HepG2 (cell line): ENCODE measurements around the gene FSD1. TPM values are rescaled to one million over a fixed set of nuclear protein-coding genes. Genes with fewer than 3 reads are reported as not detected.

ENCODE experiments used
- ATAC-seq: fragments of 200-7000 bp; cut with Tn5 transposase; 3 replicates; pipeline ENCODE4 v1.9.1; 2020; ENCODE audit warnings: mild to moderate bottlenecking, moderate library complexity
- BruUV-seq: library from RNA; stranded (reverse); fragments of 400-500 nt; replicated peaks from 2 replicates; lab custom pipeline; 2021; lab: Mats Ljungman, UMichigan
- CTCF ChIA-PET: fragments of 300-600 bp; formaldehyde crosslinking; extraction: SDS; loops from one replicate; lab custom pipeline; 2021; ENCODE audit warnings: low total read pairs, inconsistent platforms, low intra/inter-chr PET ratio; lab: Yijun Ruan, JAX
- POLR2A ChIA-PET: fragments of 350-600 bp; sonication (Branson Sonifier 250); formaldehyde crosslinking; loops from one replicate; lab custom pipeline; 2020; ENCODE audit warnings: antibody characterized with exemption, inconsistent platforms; lab: Yijun Ruan, JAX
- DNase-seq: peaks from one replicate; pipeline ENCODE4 v3.0.0-alpha.2; 2015; ENCODE audit warnings: low spot score
- FAIRE-seq: peaks from 3 replicates; lab custom pipeline; 2011; peaks lifted over from hg19 to GRCh38; lab: Jason Lieb, UNC
- H2AFZ ChIP-seq: one replicate; pipeline ENCODE4 v1.6.1; 2011; ENCODE audit warnings: low read length, inconsistent platforms
- H3K27ac ChIP-seq: fragments of 300-600 bp; 3 replicates; pipeline ENCODE4 v1.8.0; 2011; ENCODE audit warnings: mixed run types, mild to moderate bottlenecking, mixed read lengths, low read length, inconsistent platforms; ENCODE audit not compliant: insufficient read depth; ENCODE audit errors: extremely low read length
- H3K27me3 ChIP-seq, 2 experiments: fragments of 200-600 bp in 1 of 2; 2 replicates in 1 of 2; 3 replicates in 1 of 2; pipeline versions ENCODE4 v1.6.0 to v1.8.0; 2011; ENCODE audit warnings: low read length in 2 of 2, mild to moderate bottlenecking in 2 of 2, moderate library complexity in 2 of 2, inconsistent platforms in 1 of 2; ENCODE audit not compliant: insufficient read depth in 2 of 2, control insufficient read depth in 1 of 2
- H3K36me3 ChIP-seq, 2 experiments: fragments of 200-600 bp in 1 of 2; replicated peaks in 1 of 2; 2 replicates in 1 of 2; 3 replicates in 1 of 2; pipeline versions ENCODE4 v1.5.1 to v1.8.0; 2011; ENCODE audit warnings: low read length in 2 of 2, inconsistent platforms in 1 of 2; ENCODE audit not compliant: insufficient read depth in 2 of 2, control insufficient read depth in 1 of 2
- H3K4me1 ChIP-seq: 2 replicates; pipeline ENCODE4 v1.5.1; 2012; ENCODE audit warnings: low read length, inconsistent platforms; ENCODE audit not compliant: insufficient read depth
- H3K4me2 ChIP-seq: 2 replicates; pipeline ENCODE4 v1.6.0; 2011; ENCODE audit warnings: low read depth, low read length, inconsistent platforms
- H3K4me3 ChIP-seq, 3 experiments: fragments of 200-600 bp in 1 of 3; sonication (generic), shearing (Covaris generic) in 1 of 3; replicated peaks in 1 of 3; 2 replicates each; pipeline ENCODE4 v1.5.1; 2011 to 2016; ENCODE audit warnings: low read length in 3 of 3, inconsistent platforms in 2 of 3, low read depth in 2 of 3, mild to moderate bottlenecking in 2 of 3, control low read depth in 1 of 3, mixed read lengths in 1 of 3; ENCODE audit not compliant: insufficient read depth in 1 of 3
- H3K79me2 ChIP-seq: one replicate; pipeline ENCODE4 v1.6.1; 2011; ENCODE audit warnings: low read length, inconsistent platforms; ENCODE audit not compliant: insufficient read depth
- H3K9ac ChIP-seq: 2 replicates; pipeline ENCODE4 v1.6.0; 2011; ENCODE audit warnings: mild to moderate bottlenecking, low read depth, low read length, inconsistent platforms; ENCODE audit not compliant: insufficient read depth
- H3K9me3 ChIP-seq: 2 replicates; pipeline ENCODE4 v1.5.1; 2012; ENCODE audit warnings: mild to moderate bottlenecking, low read length
- H4K20me1 ChIP-seq: 2 replicates; pipeline ENCODE4 v1.6.0; 2011; ENCODE audit warnings: inconsistent platforms, mild to moderate bottlenecking, low read length, moderate library complexity; ENCODE audit not compliant: insufficient read depth
- STAT5B ChIP-seq: sonication (generic); formaldehyde crosslinking; IDR thresholded peaks from 2 replicates; pipeline ENCODE4 v1.4.0; 2020; ENCODE audit warnings: missing genetic modification reagents
- ZKSCAN5 ChIP-seq: sonication (generic); formaldehyde crosslinking; IDR thresholded peaks from 2 replicates; pipeline ENCODE4 v1.5.1; 2020; ENCODE audit warnings: mild to moderate bottlenecking, missing genetic modification reagents
- ZMYM3 ChIP-seq: sonication (generic); formaldehyde crosslinking; IDR thresholded peaks from 2 replicates; pipeline ENCODE4 v1.5.1; 2020; ENCODE audit warnings: mild to moderate bottlenecking, missing genetic modification reagents
- ZNF629 ChIP-seq: sonication (generic); formaldehyde crosslinking; conservative IDR thresholded peaks from 2 replicates; pipeline ENCODE4 v1.5.0; 2020; ENCODE audit warnings: missing genetic modification reagents
- ZXDC ChIP-seq: sonication (generic); formaldehyde crosslinking; IDR thresholded peaks from 2 replicates; pipeline ENCODE4 v1.5.0; 2020; ENCODE audit warnings: mild to moderate bottlenecking, missing genetic modification reagents
- WGBS: methylation state at CpG from one replicate; pipeline ENCODE4 v1.1.6; 2017; ENCODE audit warnings: low lambda C conversion rate; 5-methylcytosine and 5-hydroxymethylcytosine counted together
- in situ Hi-C: cut with HindIII; loops from 2 replicates; pipeline ENCODE4 v1.10.0; 2017; ENCODE audit warnings: low pct_unique_long_range_greater_than_20kb; ENCODE audit not compliant: extremely low pct_ligation_motif_present
- intact Hi-C: fragments of 100-400 bp; cut with micrococcal nuclease; formaldehyde crosslinking; loops from one replicate; pipeline ENCODE4 v1.10.0; 2022; ENCODE audit not compliant: unreplicated experiment
- polyA plus RNA-seq, 8 experiments: library from polyadenylated mRNA; depleted of rRNA in 3 of 8; stranded (reverse) in 7 of 8; unstranded in 1 of 8; fragments of >200 nt; fragmentation: Illumina TruSeq in 4 of 8; extraction: Trizol in 4 of 8; gene quantifications; 2 replicates each; pipeline versions ENCODE4 v1.2.1 to v1.2.3, GENCODE V29; 2011 to 2016; ENCODE audit warnings: low read depth in 4 of 8, missing spikeins in 1 of 8, mixed read lengths in 1 of 8; ENCODE audit not compliant: insufficient read depth in 1 of 8
- total RNA-seq, 5 experiments: library from RNA; depleted of rRNA; stranded (reverse); fragments of >200 nt; fragmentation: Illumina TruSeq; extraction: Trizol; gene quantifications; 2 replicates each; pipeline ENCODE4 v1.2.3, GENCODE V29; 2016; ENCODE audit warnings: low read depth in 1 of 5

FSD1 gene
- total and polyA plus RNA-seq, 2 of the 13 experiments (the other 11 are each of a cell fraction or from before 2014, with no cell fraction given): 0.29 to 0.66 TPM

GRCh38 chr19:4329858-4330257 is 25.5 kb downstream of the FSD1 start:
- CTCF ChIA-PET: no interaction called here
- FAIRE-seq: no peak
- no TSS peak for BruUV-seq

More at GRCh38 chr19:4329858-4330257, 25.5 kb downstream of the FSD1 start:
- DNase-seq (no peak), ATAC-seq (no peak)
- Histone ChIP-seq H4K20me1 (no peaks in the 10 kb centered on the region), H3K4me3 (no peak overlapping the region), H3K27me3 (no peaks in the 10 kb centered on the region), H3K27ac (no peak overlapping the region), H3K4me1 (no peaks in the 10 kb centered on the region), H2AFZ (no peak overlapping the region), H3K9ac (no peak overlapping the region), H3K4me2 (no peak overlapping the region), H3K36me3 (peaks cover 0 to 3% of the 10 kb centered on the region in 2 experiments; a peak in 1 of 5 replicates), H3K79me2 (no peaks in the 10 kb centered on the region), H3K9me3 (no peaks in the 10 kb centered on the region)
- in situ Hi-C loops: no loop called here
- POLR2A ChIA-PET: interaction anchor here (3.6 kb wide), 1 partner anchor 13 kb away, joined by 10 read pairs; the partner anchor contains the start of gene MPND
- intact Hi-C loops: no loop called here
- TF ChIP-seq STAT5B (no peak), ZKSCAN5 (no peak), ZMYM3 (peak; percentile 47; the same call in 1 of the 2 replicates), ZNF629 (CRISPR knock-in tag) (peak; percentile 86), ZXDC (CRISPR knock-in tag) (no peak)
- WGBS: 96% methylated on average over 19 of the region's 19 CpGs
